Measurements from ENCODE around the gene STK36.
A peak's percentile ranks its signal among the peaks of the same experiment; 100 is the strongest.
"Not testable (repeated sequence)": the region's sequence is repeated elsewhere in the genome, so short reads cannot be mapped to it uniquely, and the experiment has no call there.

Gene STK36

GRCh38 chr2:218680061-218680460, 8.2 kb downstream of the STK36 start:
- H3K4me3 ChIP-seq (ENCODE audit: low read depth, low read length) = no peak overlapping the region
- no peak for TF ChIP-seq CTCF (IDR thresholded peaks at IDR 0.05; ENCODE audit: borderline replicate concordance, insufficient read depth, low read depth, low read length)

GRCh38 chr2:218687400-218688060, 15.6 kb downstream of the STK36 start:
- not testable (repeated sequence) for H3K4me3 ChIP-seq (ENCODE audit: low read depth, low read length)
- TF ChIP-seq CTCF (IDR thresholded peaks at IDR 0.05; ENCODE audit: borderline replicate concordance, insufficient read depth, low read depth, low read length) = peak; percentile 73

- no peak overlapping the region for H3K4me3 ChIP-seq (ENCODE audit: low read depth, low read length)
- TF ChIP-seq CTCF (IDR thresholded peaks at IDR 0.05; ENCODE audit: borderline replicate concordance, insufficient read depth, low read depth, low read length) = no peak
These were observed 19.3 kb downstream of the STK36 start for GRCh38 chr2:218691234-218691633.

- TF ChIP-seq CTCF (IDR thresholded peaks at IDR 0.05; ENCODE audit: borderline replicate concordance, insufficient read depth, low read depth, low read length) = no peak
- no peak overlapping the region for H3K4me3 ChIP-seq (ENCODE audit: low read depth, low read length)
These were observed 22.7 kb downstream of the STK36 start for GRCh38 chr2:218694405-218695145.

- H3K4me3 ChIP-seq (ENCODE audit: low read depth, low read length) = no peak overlapping the region
- no peak for TF ChIP-seq CTCF (IDR thresholded peaks at IDR 0.05; ENCODE audit: borderline replicate concordance, insufficient read depth, low read depth, low read length)
These were observed 27.0 kb downstream of the STK36 start for GRCh38 chr2:218698885-218699284.

- no peak overlapping the region for H3K4me3 ChIP-seq (ENCODE audit: low read depth, low read length)
- TF ChIP-seq CTCF (IDR thresholded peaks at IDR 0.05; ENCODE audit: borderline replicate concordance, insufficient read depth, low read depth, low read length) = no peak
These were observed 29.9 kb downstream of the STK36 start for GRCh38 chr2:218701806-218702205.

- TF ChIP-seq CTCF (IDR thresholded peaks at IDR 0.05; ENCODE audit: borderline replicate concordance, insufficient read depth, low read depth, low read length) = no peak
- no peak overlapping the region for H3K4me3 ChIP-seq (ENCODE audit: low read depth, low read length)
These were observed 31.5 kb downstream of the STK36 start for GRCh38 chr2:218703341-218703740.

Measured in GM12875 (cell line).